Skin of body (tissue), 2 donors: ENCODE data around the gene ERF. TPM values are rescaled to one million over a fixed set of nuclear protein-coding genes. Genes with fewer than 3 reads are reported as not detected.

ENCODE experiments used
- DNase-seq: peaks from one replicate; lab custom pipeline; 2025; lab: John Stamatoyannopoulos, UW
- total RNA-seq: library from RNA; depleted of rRNA; stranded (reverse); fragments of >200 nt; gene quantifications from one replicate; pipeline ENCODE4 v1.2.3, GENCODE V29; 2014

ERF gene
- total RNA-seq, 1 donor from 2014 or later = 23.5 TPM

- DNase-seq = peak; percentile 95
These were observed 37.1 kb downstream of the ERF start, which contains the start of gene DEDD2 for GRCh38 chr19:42217520-42218437. Gene DEDD2 (minus strand): TSS chr19:42217677. CDS start chr19:42217007, 670 bp downstream.

DNA sequence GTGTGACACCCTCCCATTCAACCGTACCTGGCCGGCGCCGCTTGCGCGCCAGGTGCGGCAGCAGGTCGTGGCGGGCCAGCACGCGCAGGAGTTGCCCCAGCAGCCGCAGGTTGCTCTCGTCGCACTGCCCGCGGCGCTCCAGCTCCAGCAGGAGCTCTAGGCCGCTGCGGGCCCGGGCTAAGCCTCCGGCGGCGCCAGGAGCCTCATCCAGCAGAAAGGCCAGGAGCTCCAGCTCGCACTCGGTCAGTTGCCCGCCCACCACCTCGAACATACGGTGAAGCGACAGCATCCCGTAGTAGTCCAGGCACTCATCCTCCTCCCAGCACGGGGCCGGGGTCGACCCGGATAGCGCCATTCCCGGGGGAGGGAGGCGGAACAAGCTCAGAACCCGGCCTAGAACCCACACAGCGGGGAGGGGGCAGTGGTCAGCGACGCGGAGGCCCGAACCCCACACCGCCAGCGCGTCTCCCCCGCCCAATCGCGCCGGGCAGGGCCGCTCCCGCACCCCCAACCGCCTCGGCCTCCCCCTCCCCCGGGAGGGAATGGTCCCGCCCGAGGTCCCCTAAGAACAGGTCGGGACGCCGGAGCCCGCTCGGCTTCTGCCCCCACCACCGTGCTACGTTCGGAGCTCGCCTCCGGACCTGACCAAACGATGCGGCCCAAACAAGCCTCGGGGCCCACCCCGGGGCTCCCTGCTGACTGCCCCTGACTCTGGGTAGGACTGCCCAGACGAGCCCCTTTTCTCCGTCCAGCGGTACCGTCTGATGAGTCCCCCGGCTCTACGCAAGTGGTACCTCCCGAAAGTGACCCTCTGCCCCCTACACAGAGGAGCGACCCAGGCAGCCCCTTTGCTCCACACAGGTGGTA, 38.0 kb downstream of the ERF start:
- DNase-seq = no peak

DNA sequence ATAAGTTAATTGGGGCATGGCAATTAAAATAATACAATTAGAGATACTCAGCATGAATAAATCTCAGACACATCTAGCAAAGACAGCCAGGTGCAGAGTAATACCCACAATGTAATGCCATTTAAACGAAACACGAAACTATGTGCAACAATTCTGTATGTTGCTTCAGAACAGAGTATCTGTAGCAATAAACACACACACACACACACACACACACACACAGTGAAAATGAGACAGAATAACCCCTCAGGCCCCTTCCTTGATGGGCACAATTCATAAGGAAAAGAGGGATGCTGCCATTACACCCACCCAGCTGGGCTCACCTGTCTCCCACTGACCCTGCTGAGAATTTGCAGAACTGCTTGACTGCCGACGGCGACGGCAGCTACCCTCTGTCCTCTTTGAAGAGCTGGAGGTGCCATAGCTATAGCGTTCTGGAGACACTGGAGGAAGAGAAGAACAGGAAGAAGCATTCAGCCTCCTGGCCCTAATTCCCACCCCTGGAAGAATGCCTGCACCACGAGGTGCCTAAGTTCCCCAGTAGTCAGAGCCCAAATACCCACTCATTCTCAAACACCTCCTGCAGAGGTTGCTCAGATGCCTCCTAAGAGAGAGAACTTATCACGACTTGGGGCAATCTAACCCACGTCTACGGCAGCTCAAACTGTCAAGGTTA, 40.0 kb downstream of the ERF start:
- DNase-seq = no peak

GRCh38 chr19:42212886-42213285, 42.0 kb downstream of the ERF start:
- DNase-seq = no peak

DNA sequence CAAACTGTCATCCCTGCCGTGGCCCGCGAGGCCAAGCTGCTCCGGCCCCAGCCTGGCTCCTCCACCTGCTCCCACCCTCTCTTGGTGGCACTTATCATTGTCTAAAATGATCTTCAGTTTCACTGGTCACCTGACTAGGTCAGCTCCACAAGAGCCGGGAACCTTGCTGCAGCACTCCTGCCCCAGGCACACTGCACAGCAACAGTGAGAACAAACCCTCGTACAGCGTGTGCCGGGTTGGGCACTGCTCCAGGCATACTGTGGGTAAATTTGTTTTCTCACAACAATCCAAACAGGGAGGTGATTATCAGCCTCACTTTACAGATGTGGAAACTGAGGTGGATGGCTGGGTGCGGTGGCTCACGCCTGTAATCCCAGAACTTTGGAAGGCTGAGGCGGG, 46.3 kb downstream of the ERF start:
- no peak for DNase-seq

DNA sequence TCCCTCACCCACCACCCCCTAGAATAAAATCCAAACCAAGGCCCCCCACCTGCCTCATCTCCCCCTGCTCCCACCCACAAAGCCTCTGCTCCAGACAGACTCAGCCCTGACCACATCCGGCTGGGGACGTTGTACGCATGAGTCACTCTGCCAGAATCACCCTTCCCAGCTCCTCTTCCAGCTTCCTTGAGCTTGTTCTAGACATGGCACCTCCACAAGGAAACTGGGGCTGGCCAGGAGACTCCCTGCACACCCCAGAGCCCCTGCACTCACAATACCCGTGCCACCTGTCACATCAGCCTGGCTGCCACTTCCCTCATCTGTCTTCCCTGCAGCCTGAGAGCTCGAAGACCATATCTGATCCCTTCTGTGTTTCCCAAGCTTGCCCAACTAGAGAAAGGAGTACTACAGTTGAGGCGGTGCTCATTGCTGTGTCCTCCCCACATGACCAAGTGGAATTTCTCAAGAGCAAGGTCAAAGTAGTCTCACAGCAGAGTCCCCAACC, 47.1 kb downstream of the ERF start:
- no peak for DNase-seq

DNA sequence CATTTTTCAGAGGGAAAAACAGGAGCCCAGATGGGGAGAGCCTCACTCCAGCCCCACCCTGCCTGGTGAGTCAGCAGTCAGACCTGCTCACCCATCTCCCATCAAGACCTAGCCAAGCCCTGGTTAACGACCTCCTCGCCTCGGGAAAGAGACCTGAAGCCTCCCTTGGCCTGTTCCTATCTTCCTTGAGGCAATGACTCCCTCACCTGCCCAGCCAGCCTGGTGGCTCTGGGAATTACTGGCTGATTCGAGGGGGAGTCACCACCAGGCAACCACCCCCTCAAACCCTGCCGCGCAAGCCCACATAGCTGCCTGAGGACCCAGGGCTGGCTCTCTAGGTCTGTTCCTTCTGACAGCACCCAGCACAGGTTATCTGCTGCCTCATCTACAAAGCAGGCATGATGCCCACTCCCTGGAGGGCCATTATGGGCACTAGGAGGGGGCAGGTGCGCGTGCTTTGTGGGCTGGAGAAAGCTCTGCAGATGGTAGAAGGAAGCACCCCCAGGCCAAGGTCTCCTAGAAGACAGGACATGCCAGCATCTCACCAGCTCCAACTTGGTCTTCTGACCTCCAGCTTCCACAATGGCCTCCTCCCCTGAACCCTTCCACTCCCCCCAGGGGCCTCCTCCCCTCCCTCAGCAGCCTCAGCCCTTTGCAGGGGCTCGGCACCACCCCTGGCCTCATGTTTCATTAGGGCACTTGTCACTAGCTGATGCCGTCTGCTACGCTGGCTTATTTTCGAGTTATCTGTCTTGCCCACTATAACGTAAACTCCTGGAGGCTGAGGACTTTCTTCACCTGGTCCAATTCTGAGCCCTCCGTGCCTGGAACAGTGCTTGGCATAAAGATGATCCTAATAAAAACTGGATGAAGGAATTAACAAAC, 47.8 kb downstream of the ERF start:
- no peak for DNase-seq

DNA sequence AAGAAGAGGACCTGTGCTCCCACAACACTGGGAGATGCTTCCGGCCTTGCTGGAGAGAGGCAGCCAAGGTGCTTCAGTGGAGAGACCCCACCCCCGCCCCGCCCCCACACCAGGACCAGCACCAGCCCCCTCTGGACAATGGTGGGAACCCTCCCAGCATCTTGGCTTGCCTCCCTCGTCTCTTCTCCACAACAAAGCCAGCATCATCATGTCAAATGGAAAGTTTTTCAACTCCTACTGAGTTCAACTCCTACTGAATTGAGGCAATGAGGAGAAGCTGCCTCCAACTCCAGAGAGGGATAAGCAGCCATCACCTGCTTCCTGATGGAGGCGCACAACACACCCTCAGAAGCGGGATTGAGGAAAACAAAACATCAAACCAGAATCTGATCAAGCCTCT, 50.3 kb downstream of the ERF start:
- no peak for DNase-seq

DNA sequence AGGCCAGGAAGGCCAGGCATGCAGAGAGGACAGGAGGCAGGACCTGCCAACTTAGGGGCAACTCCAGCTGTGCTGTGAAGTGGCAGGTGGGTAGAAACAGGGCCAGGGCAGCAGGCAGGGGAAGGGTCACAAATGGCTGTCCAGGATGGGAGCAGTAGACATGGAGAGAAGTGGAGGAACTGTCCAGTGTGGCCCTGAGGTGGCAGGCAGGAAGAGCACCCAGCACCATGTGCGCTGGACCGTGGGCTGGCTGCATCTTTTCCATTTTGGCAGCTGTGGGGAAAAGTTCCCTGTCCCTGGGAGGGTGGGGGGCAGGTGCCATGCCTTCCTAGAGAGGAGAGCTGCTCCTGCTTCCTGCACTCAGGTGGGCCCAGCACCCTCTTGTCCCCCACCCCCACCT, 51.2 kb downstream of the ERF start:
- no peak for DNase-seq

GRCh38 chr19:42202290-42202880, 52.5 kb downstream of the ERF start:
- no peak for DNase-seq

DNA sequence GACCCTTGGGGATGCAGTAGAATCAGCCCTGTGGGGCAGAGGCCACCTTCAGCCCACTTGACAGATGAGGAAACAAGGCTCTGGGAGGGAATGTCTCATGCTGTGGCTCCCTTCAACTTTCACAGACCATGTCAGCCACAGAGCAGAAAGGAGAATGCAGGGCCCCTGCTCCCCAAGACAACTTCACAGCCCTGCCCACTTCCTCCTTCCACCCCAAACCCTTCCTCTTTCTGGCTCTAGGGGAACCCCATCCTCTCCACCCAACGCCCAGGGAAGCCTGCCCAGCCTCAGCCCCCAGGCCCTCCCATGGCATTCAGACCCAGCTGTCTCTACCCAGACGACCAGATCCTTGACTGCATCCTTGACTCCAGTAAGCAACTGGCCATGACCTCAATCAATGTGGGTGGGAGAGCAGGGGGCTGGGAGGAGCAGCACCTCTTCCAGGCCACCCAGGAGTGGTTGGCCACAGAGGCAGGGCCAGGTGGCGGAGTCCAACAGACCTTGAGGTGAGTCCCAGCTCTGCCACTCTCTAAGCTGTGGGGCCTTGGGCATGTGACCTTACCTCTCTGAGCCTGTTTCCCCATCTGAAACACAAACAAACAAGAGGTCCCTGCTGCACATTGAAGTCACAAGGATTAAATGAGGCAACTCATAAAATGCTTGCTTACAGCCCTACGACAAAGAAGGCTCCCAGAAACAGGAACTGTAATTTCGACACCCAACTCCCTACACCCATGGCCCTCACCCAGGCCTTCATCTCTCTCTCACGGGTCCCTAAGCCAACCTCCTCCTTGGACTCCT, 53.2 kb downstream of the ERF start:
- DNase-seq = no peak

- DNase-seq = no peak
These were observed 54.7 kb downstream of the ERF start for GRCh38 chr19:42200116-42200715.

GRCh38 chr19:42199440-42200115, 55.4 kb downstream of the ERF start:
- no peak for DNase-seq

DNA sequence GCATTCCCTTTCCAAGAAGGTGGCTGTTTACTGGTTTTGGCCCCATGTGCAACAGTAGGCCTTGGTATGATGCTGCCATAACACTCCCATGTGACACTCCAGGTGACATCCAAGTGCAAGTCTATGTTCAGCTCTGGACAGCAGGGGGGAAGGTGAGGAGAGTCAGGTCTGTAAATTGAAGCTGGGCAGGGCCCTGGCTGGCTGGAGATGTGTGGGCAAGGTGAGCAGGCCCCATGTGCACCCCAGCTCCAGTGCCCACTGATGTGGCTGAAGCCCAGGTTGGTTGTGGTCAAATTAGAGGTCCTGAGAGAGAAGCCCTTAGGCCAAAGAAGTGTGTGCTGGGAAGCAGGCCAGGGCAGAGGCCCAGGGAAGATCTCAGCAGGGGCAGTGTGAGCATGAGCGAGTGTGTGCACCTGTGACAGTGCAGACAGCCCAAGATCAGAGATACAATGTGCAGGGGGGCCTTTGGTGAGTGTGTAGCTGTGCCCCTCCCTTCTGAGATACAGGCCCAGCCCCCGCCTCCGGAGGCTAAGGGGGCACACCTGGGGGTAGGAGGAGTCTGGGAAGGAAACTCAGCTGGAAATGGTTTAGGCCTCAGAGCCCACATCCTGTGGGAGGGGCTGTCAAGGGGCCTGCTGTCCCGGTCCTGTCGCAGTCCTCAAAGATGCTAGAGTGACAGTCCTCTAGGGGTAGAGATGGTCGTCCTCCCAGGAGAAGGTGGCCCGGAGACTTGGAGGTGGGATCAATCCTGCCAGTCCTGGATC, 56.1 kb downstream of the ERF start:
- no peak for DNase-seq
